ENCODE results near the gene GHRHR. TPM values are rescaled to one million over a fixed set of nuclear protein-coding genes. Genes with fewer than 3 reads are reported as not detected.

GHRHR gene
- total and polyA plus RNA-seq, 2 donors (not counting 1 experiment from before 2014, with no cell fraction given) = not detected

GRCh38 chr7:30987178-30987577 is 23.4 kb downstream of the GHRHR start:
- no peaks in the 10 kb centered on the region for H3K36me3 ChIP-seq (replicated peaks in 1 of 2; ENCODE audit: control extremely low read depth in 1 of 2, control insufficient read depth in 1 of 2, extremely low read depth in 1 of 2, insufficient read depth in 2 of 2, low read length in 1 of 2)
- Mint-ChIP-seq H3K27ac (no peak overlapping the region), H3K9me3 (ENCODE audit: insufficient read depth) (no peaks in the 10 kb centered on the region), H3K4me3 (no peak overlapping the region), H3K27me3 (peaks cover 41% of the 10 kb centered on the region), H3K4me1 (peaks cover 7% of the 10 kb centered on the region)
- no peaks in the 10 kb centered on the region for H3K79me2 ChIP-seq (ENCODE audit: control insufficient read depth, insufficient read depth, low read length)
- H2AFZ ChIP-seq (ENCODE audit: insufficient read depth, low read depth, low read length, poor library complexity, severe bottlenecking) = no peak overlapping the region
- no peaks in the 10 kb centered on the region for H3K4me1 ChIP-seq (ENCODE audit: control insufficient read depth in 2 of 2, insufficient read depth in 2 of 2, low read length in 2 of 2)
- ChIA-PET CTCF (no interaction called here), POLR2A (no interaction called here)
- H3K4me3 ChIP-seq (ENCODE audit: control extremely low read depth in 1 of 5, extremely low read depth in 1 of 5, insufficient read depth in 1 of 5, low read depth in 2 of 5, low read length in 4 of 5) = no peak overlapping the region
- intact Hi-C loops (cut with micrococcal nuclease) = loop anchor here (10.0 kb wide), 1 partner anchor 748 kb away; no protein-coding TSS in a partner anchor
- no peak overlapping the region for H3K4me2 ChIP-seq (replicated peaks; ENCODE audit: low read depth, low read length, poor library complexity, severe bottlenecking)
- H3K27me3 ChIP-seq (replicated peaks in 1 of 4; ENCODE audit: control extremely low read depth in 1 of 4, control insufficient read depth in 3 of 4, insufficient read depth in 4 of 4, low read length in 3 of 4) = peaks cover 0 to 8% (median 4%) of the 10 kb centered on the region in 4 experiments
- H3K9me3 ChIP-seq (ENCODE audit: control extremely low read depth in 1 of 3, control insufficient read depth in 2 of 3, insufficient read depth in 1 of 3, low read length in 2 of 3) = no peaks in the 10 kb centered on the region
- no peak overlapping the region for H3K9ac ChIP-seq (ENCODE audit: low read length)
- 50% methylated on average over 7 of the region's 7 CpGs for WGBS (ENCODE audit: insufficient coverage)
- no peaks in the 10 kb centered on the region for H4K20me1 ChIP-seq (ENCODE audit: control insufficient read depth, insufficient read depth, low read length, poor library complexity, severe bottlenecking)
- no peak for TF ChIP-seq CTCF (IDR thresholded peaks at IDR 0.05)
- no peak for TF ChIP-seq EZH2 (IDR thresholded peaks at IDR 0.05; ENCODE audit: borderline replicate concordance, insufficient read depth, low read depth, low read length, poor library complexity, severe bottlenecking)
- ATAC-seq (ENCODE audit: low read depth) = no peak
- H3K27ac ChIP-seq (ENCODE audit: low read length in 2 of 2) = no peak overlapping the region
- DNase-seq = no peak

DNA sequence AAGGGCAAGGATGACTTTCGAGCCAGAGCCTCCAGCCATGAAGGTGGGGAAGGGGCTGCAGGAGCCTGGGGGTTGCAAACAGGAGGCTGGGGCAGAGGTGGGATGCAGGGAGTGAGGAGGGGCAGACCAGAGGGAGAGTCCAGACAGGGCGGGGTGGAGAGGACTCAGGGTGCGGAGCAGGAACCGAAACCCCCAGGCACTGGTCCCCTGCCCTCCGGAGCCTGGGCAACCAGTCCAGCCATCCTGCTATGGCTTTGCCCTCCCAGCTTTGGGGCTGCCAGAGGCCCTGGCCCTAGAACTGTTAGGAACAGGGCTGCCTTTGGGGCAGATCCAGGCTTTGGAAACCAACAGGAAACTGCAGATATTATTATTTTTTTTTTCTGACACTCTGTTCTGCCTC is 24.2 kb downstream of the GHRHR start:
- Histone ChIP-seq H3K4me3 (ENCODE audit: control extremely low read depth in 1 of 5, extremely low read depth in 1 of 5, insufficient read depth in 1 of 5, low read depth in 2 of 5, low read length in 4 of 5) (no peak overlapping the region), H3K4me2 (replicated peaks; ENCODE audit: low read depth, low read length, poor library complexity, severe bottlenecking) (no peak overlapping the region), H4K20me1 (ENCODE audit: control insufficient read depth, insufficient read depth, low read length, poor library complexity, severe bottlenecking) (no peaks in the 10 kb centered on the region), H3K4me1 (ENCODE audit: control insufficient read depth in 2 of 2, insufficient read depth in 2 of 2, low read length in 2 of 2) (no peaks in the 10 kb centered on the region), H3K27me3 (replicated peaks in 1 of 4; ENCODE audit: control extremely low read depth in 1 of 4, control insufficient read depth in 3 of 4, insufficient read depth in 4 of 4, low read length in 3 of 4) (peaks cover 0 to 8% (median 3%) of the 10 kb centered on the region in 4 experiments), H2AFZ (ENCODE audit: insufficient read depth, low read depth, low read length, poor library complexity, severe bottlenecking) (no peak overlapping the region), H3K79me2 (ENCODE audit: control insufficient read depth, insufficient read depth, low read length) (no peaks in the 10 kb centered on the region), H3K9ac (ENCODE audit: low read length) (no peak overlapping the region), H3K27ac (ENCODE audit: low read length in 2 of 2) (no peak overlapping the region), H3K9me3 (ENCODE audit: control extremely low read depth in 1 of 3, control insufficient read depth in 2 of 3, insufficient read depth in 1 of 3, low read length in 2 of 3) (no peaks in the 10 kb centered on the region), H3K36me3 (replicated peaks in 1 of 2; ENCODE audit: control extremely low read depth in 1 of 2, control insufficient read depth in 1 of 2, extremely low read depth in 1 of 2, insufficient read depth in 2 of 2, low read length in 1 of 2) (no peaks in the 10 kb centered on the region)
- no peak overlapping the region for H3K4me3 Mint-ChIP-seq
- H3K27me3 Mint-ChIP-seq = peaks cover 39% of the 10 kb centered on the region
- no peak for ATAC-seq (ENCODE audit: low read depth)
- H3K27ac Mint-ChIP-seq = no peak overlapping the region
- no peak for TF ChIP-seq CTCF (IDR thresholded peaks at IDR 0.05)
- TF ChIP-seq EZH2 (IDR thresholded peaks at IDR 0.05; ENCODE audit: borderline replicate concordance, insufficient read depth, low read depth, low read length, poor library complexity, severe bottlenecking) = no peak
- CTCF ChIA-PET = no interaction called here
- no peak for DNase-seq
- 100% methylated on average over 5 of the region's 5 CpGs for WGBS (ENCODE audit: insufficient coverage)
- H3K4me1 Mint-ChIP-seq = peaks cover 7% of the 10 kb centered on the region
- intact Hi-C loops (cut with micrococcal nuclease) = loop anchor here (10.0 kb wide), 1 partner anchor 747 kb away; no protein-coding TSS in a partner anchor
- POLR2A ChIA-PET = no interaction called here
- no peaks in the 10 kb centered on the region for H3K9me3 Mint-ChIP-seq (ENCODE audit: insufficient read depth)

Measured in B cell (primary cell).